ENCODE data around the gene DBNDD1.

- TF ChIP-seq POLR2AphosphoS5 (IDR thresholded peaks at IDR 0.05; ENCODE audit: low read depth, low read length), result no peak
- TF ChIP-seq POLR2A (IDR thresholded peaks at IDR 0.05; ENCODE audit: low read depth, low read length), result no peak
- TF ChIP-seq TAF1 (IDR thresholded peaks at IDR 0.05; ENCODE audit: low read depth, low read length), result no peak
- TF ChIP-seq POU2F2 (IDR thresholded peaks at IDR 0.05; ENCODE audit: low read depth, low read length), result no peak
These were observed 24.9 kb downstream of the DBNDD1 start for GRCh38 chr16:89994389-89994720.
